ENCODE measurements around the gene BRAT1. TPM values are rescaled to one million over a fixed set of nuclear protein-coding genes. Genes with fewer than 3 reads are reported as not detected.

Gene BRAT1
- polyA plus RNA-seq, 1 experiment: 6.2 TPM

DNA sequence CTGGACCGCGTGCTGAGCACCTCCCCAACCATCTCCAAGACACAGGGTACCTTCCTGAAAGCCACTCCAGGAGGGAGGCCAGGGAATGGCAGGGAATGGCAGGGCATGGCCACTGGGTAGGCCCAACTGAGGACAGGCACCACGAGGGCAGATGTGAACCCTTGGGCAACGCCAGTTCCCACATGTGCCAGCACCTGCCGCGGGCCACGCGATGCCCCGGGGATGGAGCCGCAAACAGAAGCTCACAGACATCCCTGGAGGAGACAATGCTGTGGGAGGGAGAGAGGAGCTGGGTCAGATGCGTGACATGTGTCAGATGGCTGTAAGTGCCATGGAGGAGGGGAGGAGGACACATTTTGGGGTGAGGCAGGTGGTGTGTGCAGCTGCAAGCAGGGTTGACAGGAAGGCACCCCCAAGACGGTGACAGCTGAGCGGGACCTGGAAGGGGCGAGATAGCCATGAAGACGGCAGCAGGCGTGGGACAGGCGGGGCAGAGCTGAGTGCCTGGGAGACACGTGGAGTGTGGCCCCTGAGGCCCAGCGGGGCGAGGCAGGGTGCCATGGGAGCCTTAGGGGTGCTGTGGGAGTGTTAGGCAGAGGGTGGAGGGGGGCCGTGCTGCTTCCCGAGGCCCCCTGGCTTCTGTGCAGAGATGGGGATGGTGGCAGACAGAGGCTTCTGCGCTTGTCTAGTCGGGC is 31.1 kb upstream of the BRAT1 start:
- Histone ChIP-seq H3K27ac (ENCODE audit: low read depth, low read length) (no peak overlapping the region), H3K9me3 (ENCODE audit: control insufficient read depth, insufficient read depth, low read length) (no peaks in the 10 kb centered on the region; the same call in 1 of the 2 replicates), H3K27me3 (ENCODE audit: control insufficient read depth, insufficient read depth, low read length) (no peaks in the 10 kb centered on the region), H3K4me3 (ENCODE audit: low read depth, low read length) (no peak overlapping the region)
- TF ChIP-seq, protein P1, sequence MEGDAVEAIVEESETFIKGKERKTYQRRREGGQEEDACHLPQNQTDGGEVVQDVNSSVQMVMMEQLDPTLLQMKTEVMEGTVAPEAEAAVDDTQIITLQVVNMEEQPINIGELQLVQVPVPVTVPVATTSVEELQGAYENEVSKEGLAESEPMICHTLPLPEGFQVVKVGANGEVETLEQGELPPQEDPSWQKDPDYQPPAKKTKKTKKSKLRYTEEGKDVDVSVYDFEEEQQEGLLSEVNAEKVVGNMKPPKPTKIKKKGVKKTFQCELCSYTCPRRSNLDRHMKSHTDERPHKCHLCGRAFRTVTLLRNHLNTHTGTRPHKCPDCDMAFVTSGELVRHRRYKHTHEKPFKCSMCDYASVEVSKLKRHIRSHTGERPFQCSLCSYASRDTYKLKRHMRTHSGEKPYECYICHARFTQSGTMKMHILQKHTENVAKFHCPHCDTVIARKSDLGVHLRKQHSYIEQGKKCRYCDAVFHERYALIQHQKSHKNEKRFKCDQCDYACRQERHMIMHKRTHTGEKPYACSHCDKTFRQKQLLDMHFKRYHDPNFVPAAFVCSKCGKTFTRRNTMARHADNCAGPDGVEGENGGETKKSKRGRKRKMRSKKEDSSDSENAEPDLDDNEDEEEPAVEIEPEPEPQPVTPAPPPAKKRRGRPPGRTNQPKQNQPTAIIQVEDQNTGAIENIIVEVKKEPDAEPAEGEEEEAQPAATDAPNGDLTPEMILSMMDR (IDR thresholded peaks at IDR 0.05; ENCODE audit: low read depth, low read length): no peak
- ChIA-PET CTCF (interaction anchor here (1.3 to 1.4 kb wide), 2 partner anchors 19 to 84 kb away, joined by 3 read pairs; no protein-coding TSS in a partner anchor), POLR2A (no interaction called here)
- no peak for DNase-seq (ENCODE audit: low read depth, low spot score)

DNA sequence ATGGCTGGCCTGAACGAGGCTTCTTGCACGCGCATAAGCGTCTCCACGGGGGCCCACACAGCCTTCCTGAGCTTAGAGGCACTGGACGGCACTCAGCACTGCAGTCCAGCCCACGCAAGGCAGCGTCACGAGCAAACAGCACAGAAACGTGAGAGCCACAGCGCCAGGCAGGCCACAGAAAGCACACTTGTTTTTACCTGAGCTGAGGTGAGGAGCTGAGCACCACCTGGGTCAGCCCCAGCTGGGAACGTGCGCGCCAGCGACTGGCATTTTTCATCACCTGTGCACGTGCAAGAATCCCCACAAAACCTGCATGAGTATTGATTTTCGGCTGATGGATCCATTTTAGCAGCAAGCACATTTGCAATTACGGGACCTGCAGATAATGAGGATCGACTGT is 30.1 kb upstream of the BRAT1 start:
- Histone ChIP-seq H3K27ac (ENCODE audit: low read depth, low read length) (no peak overlapping the region), H3K27me3 (ENCODE audit: control insufficient read depth, insufficient read depth, low read length) (no peaks in the 10 kb centered on the region), H3K4me3 (ENCODE audit: low read depth, low read length) (no peak overlapping the region), H3K9me3 (ENCODE audit: control insufficient read depth, insufficient read depth, low read length) (no peaks in the 10 kb centered on the region; the same call in 1 of the 2 replicates)
- DNase-seq (ENCODE audit: low read depth, low spot score): no peak
- ChIA-PET POLR2A (no interaction called here), CTCF (interaction anchor here (1.3 to 1.4 kb wide), 2 partner anchors 18 to 85 kb away, joined by 3 read pairs; no protein-coding TSS in a partner anchor)
- TF ChIP-seq, protein P1 (IDR thresholded peaks at IDR 0.05; ENCODE audit: low read depth, low read length): no peak

DNA sequence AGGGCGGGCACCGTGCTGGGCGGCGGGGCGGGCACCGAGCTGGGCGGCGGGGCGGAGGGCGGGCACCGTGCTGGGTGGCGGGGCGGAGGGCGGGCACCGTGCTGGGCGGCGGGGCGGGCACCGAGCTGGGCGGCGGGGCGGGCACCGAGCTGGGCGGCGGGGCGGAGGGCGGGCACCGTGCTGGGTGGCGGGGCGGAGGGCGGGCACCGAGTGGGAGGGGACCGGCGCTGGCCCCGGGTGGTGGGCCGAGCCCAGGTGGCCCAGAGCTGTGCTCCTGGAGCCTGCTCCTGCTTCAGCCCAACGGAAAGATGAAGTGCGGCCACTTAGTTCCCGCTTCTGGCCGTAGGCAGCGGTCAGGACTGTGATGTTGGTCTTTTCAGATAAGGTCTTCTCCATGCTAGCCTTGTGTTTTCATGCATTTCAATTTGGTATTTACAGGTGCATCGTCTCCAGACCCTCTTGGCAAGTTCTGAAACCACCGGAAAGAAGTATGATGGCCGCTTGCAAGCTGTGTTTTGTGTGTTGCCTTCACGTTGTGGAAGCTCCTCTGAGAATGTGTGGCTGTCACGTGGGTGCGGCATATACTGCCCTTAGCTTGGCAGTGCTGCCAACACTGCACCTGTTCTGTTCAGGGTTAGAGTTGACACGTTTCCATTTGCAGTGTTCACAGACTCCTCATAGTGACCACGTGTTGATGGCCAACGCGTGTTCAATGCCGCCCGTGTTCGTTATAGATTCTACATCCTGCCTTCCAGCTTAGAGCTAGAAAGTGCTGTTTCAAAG is 28.7 kb upstream of the BRAT1 start:
- ChIA-PET POLR2A (no interaction called here), CTCF (no interaction called here)
- no peaks in the 10 kb centered on the region; the same call in 1 of the 2 replicates for H3K9me3 ChIP-seq (ENCODE audit: control insufficient read depth, insufficient read depth, low read length)
- no peak overlapping the region for H3K27ac ChIP-seq (ENCODE audit: low read depth, low read length)
- TF ChIP-seq, protein P1 (IDR thresholded peaks at IDR 0.05; ENCODE audit: low read depth, low read length): no peak
- DNase-seq (ENCODE audit: low read depth, low spot score): no peak
- H3K27me3 ChIP-seq (ENCODE audit: control insufficient read depth, insufficient read depth, low read length): no peaks in the 10 kb centered on the region
- no peak overlapping the region for H3K4me3 ChIP-seq (ENCODE audit: low read depth, low read length)

DNA sequence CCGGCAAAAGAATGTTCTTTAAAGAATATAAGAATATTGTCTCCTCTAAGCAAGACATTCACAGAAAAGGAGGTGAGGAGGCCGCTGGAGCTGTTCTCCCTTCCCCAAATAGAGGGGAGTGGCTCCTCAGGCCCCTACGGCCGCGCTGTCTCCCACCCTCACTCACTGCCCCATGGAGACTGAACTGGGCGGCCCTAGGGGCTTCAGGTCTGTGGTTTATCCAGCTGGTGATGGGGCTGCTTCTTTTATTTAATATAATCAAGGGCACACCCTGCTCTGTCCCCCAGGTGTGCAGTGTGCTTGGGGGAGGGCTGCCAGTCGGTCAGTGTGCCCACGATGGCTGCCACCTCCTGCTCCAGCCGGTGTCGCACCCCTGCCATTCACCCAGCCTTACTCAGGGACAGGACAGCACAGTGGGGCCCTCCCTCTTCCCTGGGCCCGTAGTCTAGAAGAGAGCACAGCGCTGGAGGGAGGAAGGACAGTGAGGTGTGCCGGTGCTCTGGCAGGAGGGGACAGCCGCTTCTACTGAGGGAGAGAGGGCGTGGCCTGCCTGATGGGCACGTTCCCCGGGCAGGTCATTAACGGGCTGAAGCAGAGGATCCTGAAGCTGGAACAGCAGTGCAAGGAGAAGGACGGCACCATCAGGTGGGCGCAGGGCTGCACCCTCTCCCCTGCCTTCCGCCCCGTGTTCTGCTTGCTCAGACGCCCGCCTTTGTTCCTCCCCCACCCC is 26.8 kb upstream of the BRAT1 start:
- H3K9me3 ChIP-seq (ENCODE audit: control insufficient read depth, insufficient read depth, low read length): no peaks in the 10 kb centered on the region; the same call in 1 of the 2 replicates
- no peaks in the 10 kb centered on the region for H3K27me3 ChIP-seq (ENCODE audit: control insufficient read depth, insufficient read depth, low read length)
- TF ChIP-seq, protein P1 (IDR thresholded peaks at IDR 0.05; ENCODE audit: low read depth, low read length): no peak
- H3K4me3 ChIP-seq (ENCODE audit: low read depth, low read length): no peak overlapping the region
- CTCF ChIA-PET: no interaction called here
- POLR2A ChIA-PET: no interaction called here
- no peak overlapping the region for H3K27ac ChIP-seq (ENCODE audit: low read depth, low read length)
- DNase-seq (ENCODE audit: low read depth, low spot score): no peak

Data from AG04450 (cell line).